Liver (tissue), 9 donors: Measurements from ENCODE around the gene STPG4. TPM values are rescaled to one million over a fixed set of nuclear protein-coding genes. Genes with fewer than 3 reads are reported as not detected.

Source experiments
- DNase-seq: peaks from one replicate; pipeline ENCODE4 v3.0.0-alpha.2; 2017; ENCODE audit warnings: low spot score
- H3K27ac ChIP-seq, 2 donors: one replicate each; pipeline ENCODE4 v1.7.0; 2013; ENCODE audit warnings: inconsistent platforms in 2 of 2, low read length in 2 of 2, control low read depth in 1 of 2, low read depth in 1 of 2, mild to moderate bottlenecking in 1 of 2
- H3K27me3 ChIP-seq, 4 donors: one replicate each; pipeline versions ENCODE4 v1.6.1 to v1.7.0; 2013; ENCODE audit warnings: low read length in 3 of 4, inconsistent platforms in 1 of 4, mild to moderate bottlenecking in 1 of 4, moderate library complexity in 1 of 4; ENCODE audit not compliant: control insufficient read depth in 4 of 4, insufficient read depth in 4 of 4
- H3K36me3 ChIP-seq, 4 donors: one replicate each; pipeline versions ENCODE4 v1.6.1 to v1.7.0; 2013; ENCODE audit warnings: low read length in 3 of 4, mild to moderate bottlenecking in 3 of 4, low read depth in 1 of 4, moderate library complexity in 1 of 4; ENCODE audit not compliant: control insufficient read depth in 4 of 4, insufficient read depth in 3 of 4
- H3K4me1 ChIP-seq, 4 donors: one replicate each; pipeline versions ENCODE4 v1.6.1 to v1.7.0; 2013; ENCODE audit warnings: low read length in 3 of 4, mild to moderate bottlenecking in 3 of 4, moderate library complexity in 1 of 4; ENCODE audit not compliant: control insufficient read depth in 4 of 4, insufficient read depth in 4 of 4
- H3K4me3 ChIP-seq, 3 donors: one replicate each; pipeline versions ENCODE4 v1.6.1 to v1.7.0; 2013; ENCODE audit warnings: low read length in 3 of 3, control low read depth in 1 of 3, low read depth in 1 of 3, mild to moderate bottlenecking in 1 of 3
- H3K9ac ChIP-seq, 2 donors: one replicate each; pipeline ENCODE4 v1.7.0; 2013; ENCODE audit warnings: low read length in 2 of 2, mild to moderate bottlenecking in 2 of 2, moderate library complexity in 2 of 2, control low read depth in 1 of 2, low read depth in 1 of 2
- H3K9me3 ChIP-seq, 4 donors: one replicate each; pipeline versions ENCODE4 v1.6.1 to v1.7.0; 2013; ENCODE audit warnings: low read length in 3 of 4; ENCODE audit not compliant: control insufficient read depth in 4 of 4
- CTCF ChIP-seq: fragments of 150-350 bp; IDR thresholded peaks from 2 replicates; pipeline ENCODE4 v1.5.1; 2017; ENCODE audit warnings: improper control_type of control experiment, low read depth, low read length; ENCODE audit not compliant: missing input control
- EGR1 ChIP-seq, 2 donors: IDR thresholded peaks; 2 replicates each; pipeline ENCODE4 v1.6.1; 2016 to 2018; ENCODE audit warnings: antibody characterized with exemption in 2 of 2, low read depth in 2 of 2
- GABPA ChIP-seq, 2 donors: IDR thresholded peaks in 1 of 2; conservative IDR thresholded peaks in 1 of 2; 2 replicates each; pipeline ENCODE4 v1.6.1; 2016; ENCODE audit warnings: antibody characterized with exemption in 2 of 2, mild to moderate bottlenecking in 1 of 2, moderate library complexity in 1 of 2
- HNF4A ChIP-seq, 2 donors: conservative IDR thresholded peaks; 2 replicates each; pipeline ENCODE4 v1.6.1; 2016; ENCODE audit warnings: antibody characterized with exemption in 2 of 2, mild to moderate bottlenecking in 2 of 2
- HNF4G ChIP-seq: IDR thresholded peaks from 2 replicates; pipeline ENCODE4 v1.6.1; 2016; ENCODE audit warnings: antibody characterized with exemption
- NR2F2 ChIP-seq: IDR thresholded peaks from 2 replicates; pipeline ENCODE4 v1.6.1; 2016; ENCODE audit warnings: antibody characterized with exemption
- RAD21 ChIP-seq, 2 donors: IDR thresholded peaks; 2 replicates each; pipeline ENCODE4 v1.6.1; 2016; ENCODE audit warnings: antibody characterized with exemption in 2 of 2, mild to moderate bottlenecking in 2 of 2
- SP1 ChIP-seq: IDR thresholded peaks from 2 replicates; pipeline ENCODE4 v1.6.1; 2018; ENCODE audit warnings: antibody characterized with exemption, mild to moderate bottlenecking
- TAF1 ChIP-seq: conservative IDR thresholded peaks from 2 replicates; pipeline ENCODE4 v1.6.1; 2016; ENCODE audit warnings: antibody characterized with exemption, mild to moderate bottlenecking
- YY1 ChIP-seq: IDR thresholded peaks from 2 replicates; pipeline ENCODE4 v1.6.1; 2016; ENCODE audit warnings: antibody characterized with exemption, mild to moderate bottlenecking
- WGBS: extraction: QIAGEN DNeasy Blood & Tissue Kit; methylation state at CpG from one replicate; pipeline ENCODE4 v1.1.7; 2013; 5-methylcytosine and 5-hydroxymethylcytosine counted together
- polyA plus RNA-seq, 2 donors: library from polyadenylated mRNA; stranded (reverse) in 1 of 2; unstranded in 1 of 2; fragments of 200-250 nt in 1 of 2; fragments of >200 nt in 1 of 2; fragmentation: Nextera tagmentation in 1 of 2; extraction: Ambion mirVana in 1 of 2; gene quantifications; one replicate each; pipeline versions ENCODE4 v1.2.1 to v1.2.3, GENCODE V29; 2013 to 2015
- total RNA-seq, 2 donors: library from RNA; depleted of rRNA; stranded (reverse); fragments of >200 nt; gene quantifications; one replicate each; pipeline ENCODE4 v1.2.3, GENCODE V29; 2014
- TF ChIP-seq, protein P1 (sequence below): IDR thresholded peaks from 2 replicates; pipeline ENCODE4 v1.6.1; 2016; ENCODE audit warnings: antibody characterized with exemption
- TF ChIP-seq, protein P2 (sequence below): IDR thresholded peaks from 2 replicates; pipeline ENCODE4 v1.6.1; 2016; ENCODE audit warnings: antibody characterized with exemption, mild to moderate bottlenecking
- TF ChIP-seq, protein P3 (sequence below): IDR thresholded peaks from 2 replicates; pipeline ENCODE4 v1.6.1; 2016; ENCODE audit warnings: antibody characterized with exemption
- donor health status: healthy.
- donor health status: healthy.
- donor health status: healthy.
- donor health status: healthy.
- donor health status: healthy.

The STPG4 gene
- total and polyA plus RNA-seq, 4 donors: 0.25 TPM; not detected in 3

- TF ChIP-seq, protein P1, sequence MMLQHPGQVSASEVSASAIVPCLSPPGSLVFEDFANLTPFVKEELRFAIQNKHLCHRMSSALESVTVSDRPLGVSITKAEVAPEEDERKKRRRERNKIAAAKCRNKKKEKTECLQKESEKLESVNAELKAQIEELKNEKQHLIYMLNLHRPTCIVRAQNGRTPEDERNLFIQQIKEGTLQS: no peak
Observed at GRCh38 chr2:47054868-47055267, 100.2 kb downstream of the STPG4 start (continued).

GRCh38 chr2:47054036-47054555, 101.0 kb downstream of the STPG4 start:
- Histone ChIP-seq H3K4me3 (no peak overlapping the region), H3K27ac (no peak overlapping the region), H3K9me3 (no peaks in the 10 kb centered on the region), H3K4me1 (peaks cover 5 to 21% (median 11%) of the 10 kb centered on the region in 4 donors), H3K9ac (no peak overlapping the region), H3K36me3 (peaks cover 0 to 5% (median 2%) of the 10 kb centered on the region in 4 donors), H3K27me3 (no peaks in the 10 kb centered on the region)
- TF ChIP-seq, protein P2, sequence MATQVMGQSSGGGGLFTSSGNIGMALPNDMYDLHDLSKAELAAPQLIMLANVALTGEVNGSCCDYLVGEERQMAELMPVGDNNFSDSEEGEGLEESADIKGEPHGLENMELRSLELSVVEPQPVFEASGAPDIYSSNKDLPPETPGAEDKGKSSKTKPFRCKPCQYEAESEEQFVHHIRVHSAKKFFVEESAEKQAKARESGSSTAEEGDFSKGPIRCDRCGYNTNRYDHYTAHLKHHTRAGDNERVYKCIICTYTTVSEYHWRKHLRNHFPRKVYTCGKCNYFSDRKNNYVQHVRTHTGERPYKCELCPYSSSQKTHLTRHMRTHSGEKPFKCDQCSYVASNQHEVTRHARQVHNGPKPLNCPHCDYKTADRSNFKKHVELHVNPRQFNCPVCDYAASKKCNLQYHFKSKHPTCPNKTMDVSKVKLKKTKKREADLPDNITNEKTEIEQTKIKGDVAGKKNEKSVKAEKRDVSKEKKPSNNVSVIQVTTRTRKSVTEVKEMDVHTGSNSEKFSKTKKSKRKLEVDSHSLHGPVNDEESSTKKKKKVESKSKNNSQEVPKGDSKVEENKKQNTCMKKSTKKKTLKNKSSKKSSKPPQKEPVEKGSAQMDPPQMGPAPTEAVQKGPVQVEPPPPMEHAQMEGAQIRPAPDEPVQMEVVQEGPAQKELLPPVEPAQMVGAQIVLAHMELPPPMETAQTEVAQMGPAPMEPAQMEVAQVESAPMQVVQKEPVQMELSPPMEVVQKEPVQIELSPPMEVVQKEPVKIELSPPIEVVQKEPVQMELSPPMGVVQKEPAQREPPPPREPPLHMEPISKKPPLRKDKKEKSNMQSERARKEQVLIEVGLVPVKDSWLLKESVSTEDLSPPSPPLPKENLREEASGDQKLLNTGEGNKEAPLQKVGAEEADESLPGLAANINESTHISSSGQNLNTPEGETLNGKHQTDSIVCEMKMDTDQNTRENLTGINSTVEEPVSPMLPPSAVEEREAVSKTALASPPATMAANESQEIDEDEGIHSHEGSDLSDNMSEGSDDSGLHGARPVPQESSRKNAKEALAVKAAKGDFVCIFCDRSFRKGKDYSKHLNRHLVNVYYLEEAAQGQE: no peak
- TF ChIP-seq HNF4G (no peak), HNF4A (conservative IDR thresholded peaks at IDR 0.05) (no peak), SP1 (no peak), TAF1 (no peak), YY1 (no peak), RAD21 (IDR thresholded peaks at IDR 0.05) (no peak), NR2F2 (no peak), GABPA (IDR thresholded peaks at IDR 0.05 in 1 of 2, conservative IDR thresholded peaks at IDR 0.05 in 1 of 2) (no peak), EGR1 (IDR thresholded peaks at IDR 0.05; ENCODE audit: low read depth in 2 of 2) (no peak), CTCF (no peak)
- TF ChIP-seq, protein P1: no peak
- no peak for DNase-seq
- 90% methylated on average over 7 of the region's 7 CpGs for WGBS

DNA sequence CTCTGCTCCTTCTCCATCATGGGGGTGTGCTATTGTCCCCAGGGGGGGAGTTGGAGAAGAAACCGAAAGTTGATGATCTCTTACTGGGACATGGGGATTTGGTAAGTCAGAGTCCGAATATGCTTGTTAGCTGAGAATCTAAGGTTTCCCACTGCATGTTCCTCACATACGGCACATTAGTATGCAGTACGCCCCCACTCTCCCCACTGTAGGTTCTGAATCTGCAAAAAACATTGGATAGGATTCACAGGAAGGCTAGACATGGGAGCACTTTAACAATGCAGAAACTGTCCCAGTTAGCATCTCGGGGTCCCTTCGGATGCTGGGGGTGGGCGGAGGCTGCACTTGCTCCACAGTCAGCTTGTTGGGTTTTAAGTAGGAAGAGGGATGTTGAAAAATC, 102.3 kb downstream of the STPG4 start:
- WGBS: 97% methylated on average over 7 of the region's 7 CpGs
- Histone ChIP-seq H3K9me3 (no peaks in the 10 kb centered on the region), H3K4me1 (peaks cover 5 to 21% (median 11%) of the 10 kb centered on the region in 4 donors), H3K36me3 (peaks cover 0 to 5% (median 2%) of the 10 kb centered on the region in 4 donors), H3K9ac (no peak overlapping the region), H3K27me3 (no peaks in the 10 kb centered on the region), H3K27ac (no peak overlapping the region), H3K4me3 (no peak overlapping the region)
- no peak for DNase-seq
- TF ChIP-seq, protein P3, sequence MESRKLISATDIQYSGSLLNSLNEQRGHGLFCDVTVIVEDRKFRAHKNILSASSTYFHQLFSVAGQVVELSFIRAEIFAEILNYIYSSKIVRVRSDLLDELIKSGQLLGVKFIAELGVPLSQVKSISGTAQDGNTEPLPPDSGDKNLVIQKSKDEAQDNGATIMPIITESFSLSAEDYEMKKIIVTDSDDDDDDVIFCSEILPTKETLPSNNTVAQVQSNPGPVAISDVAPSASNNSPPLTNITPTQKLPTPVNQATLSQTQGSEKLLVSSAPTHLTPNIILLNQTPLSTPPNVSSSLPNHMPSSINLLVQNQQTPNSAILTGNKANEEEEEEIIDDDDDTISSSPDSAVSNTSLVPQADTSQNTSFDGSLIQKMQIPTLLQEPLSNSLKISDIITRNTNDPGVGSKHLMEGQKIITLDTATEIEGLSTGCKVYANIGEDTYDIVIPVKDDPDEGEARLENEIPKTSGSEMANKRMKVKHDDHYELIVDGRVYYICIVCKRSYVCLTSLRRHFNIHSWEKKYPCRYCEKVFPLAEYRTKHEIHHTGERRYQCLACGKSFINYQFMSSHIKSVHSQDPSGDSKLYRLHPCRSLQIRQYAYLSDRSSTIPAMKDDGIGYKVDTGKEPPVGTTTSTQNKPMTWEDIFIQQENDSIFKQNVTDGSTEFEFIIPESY: no peak
